Keratinocyte (primary cell): Measurements from ENCODE around the gene PIP4K2A.

Experiments used
- CTCF ChIP-seq, 3 experiments: IDR thresholded peaks in 1 of 3; conservative IDR thresholded peaks in 1 of 3; optimal IDR thresholded peaks in 1 of 3; 2 replicates in 2 of 3; 3 replicates in 1 of 3; pipeline versions ENCODE3 to v1.5.1; 2011; ENCODE audit warnings: low read length in 3 of 3, mild to moderate bottlenecking in 3 of 3, moderate library complexity in 2 of 3, control low read depth in 1 of 3, inconsistent platforms in 1 of 3; ENCODE audit not compliant: insufficient read depth in 2 of 3; ENCODE audit errors: extremely low read depth in 1 of 3
- EZH2 ChIP-seq: IDR thresholded peaks from one replicate; pipeline ENCODE4 v1.6.1; 2012; ENCODE audit warnings: inconsistent platforms, mild to moderate bottlenecking, low read length, moderate library complexity

DNA sequence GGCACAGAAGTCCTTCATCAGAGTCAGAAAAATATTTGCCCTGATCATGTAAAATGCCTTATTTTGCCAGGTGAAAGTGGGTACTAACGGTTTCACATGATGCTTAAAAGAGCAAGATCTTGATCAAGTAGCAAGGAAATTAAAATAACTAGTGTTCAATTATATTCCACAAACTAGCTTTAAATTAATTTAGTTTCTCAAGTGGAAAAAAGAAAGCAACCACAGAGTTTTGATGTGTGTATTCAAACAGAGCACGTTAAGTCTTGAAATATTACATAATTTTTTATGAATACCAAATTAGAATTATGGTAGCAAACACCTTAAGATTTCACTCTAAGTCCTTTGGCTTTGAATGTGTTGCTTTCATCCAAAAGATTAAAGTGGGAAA lies 47.3 kb downstream of the PIP4K2A start:
- no peak for TF ChIP-seq CTCF (optimal IDR thresholded peaks at IDR 0.05 in 1 of 3, IDR thresholded peaks at IDR 0.05 in 1 of 3, conservative IDR thresholded peaks at IDR 0.05 in 1 of 3; ENCODE audit: extremely low read depth in 1 of 3, insufficient read depth in 2 of 3, low read length in 3 of 3)
- TF ChIP-seq EZH2, result no peak
